GM21423 (cell line): ENCODE measurements around the gene TTLL9.

ENCODE experiments used
- ATAC-seq: cut with Tn5 transposase; IDR thresholded peaks from one replicate; pipeline ENCODE4 v1.9.1; 2021; ENCODE audit warnings: mild to moderate bottlenecking, moderate library complexity; ENCODE audit not compliant: unreplicated experiment

TTLL9 gene

GRCh38 chr20:31972471-31973021, 102.1 kb downstream of the TTLL9 start:
- no peak for ATAC-seq

GRCh38 chr20:31974296-31974695, 103.9 kb downstream of the TTLL9 start:
- ATAC-seq, result no peak

GRCh38 chr20:31974951-31975487, 104.6 kb downstream of the TTLL9 start:
- ATAC-seq, result no peak

- ATAC-seq, result no peak
Observed at GRCh38 chr20:31975874-31976273, 105.4 kb downstream of the TTLL9 start.

- ATAC-seq, result no peak
Observed at GRCh38 chr20:31977080-31977479, 106.6 kb downstream of the TTLL9 start.

GRCh38 chr20:31979713-31980426, 109.4 kb downstream of the TTLL9 start:
- no peak for ATAC-seq

- no peak for ATAC-seq
Observed at GRCh38 chr20:31981784-31982183, 111.3 kb downstream of the TTLL9 start.

GRCh38 chr20:31984981-31985471, 114.6 kb downstream of the TTLL9 start:
- no peak for ATAC-seq

GRCh38 chr20:31987744-31988143, 117.3 kb downstream of the TTLL9 start:
- no peak for ATAC-seq

- ATAC-seq, result no peak
Observed at GRCh38 chr20:31988430-31989015, 118.1 kb downstream of the TTLL9 start.

GRCh38 chr20:31989030-31989645, 118.7 kb downstream of the TTLL9 start:
- no peak for ATAC-seq

GRCh38 chr20:31990641-31991338, 120.4 kb downstream of the TTLL9 start:
- ATAC-seq, result no peak

- ATAC-seq, result no peak
Observed at GRCh38 chr20:31991339-31991705, 120.9 kb downstream of the TTLL9 start.

GRCh38 chr20:31992086-31992485, 121.7 kb downstream of the TTLL9 start:
- ATAC-seq, result no peak
